Mesendoderm (in vitro differentiated cells): ENCODE measurements around the gene SLC16A3.
"Not testable (repeated sequence)": the region's sequence is repeated elsewhere in the genome, so short reads cannot be mapped to it uniquely, and the experiment has no call there.

Experiments used
- DNase-seq: peaks from one replicate; pipeline ENCODE4 v3.0.0; 2013
- H2AK5ac ChIP-seq: 2 replicates; pipeline ENCODE4 v1.6.1; 2013; ENCODE audit warnings: low read length, inconsistent platforms
- H2BK120ac ChIP-seq: 2 replicates; pipeline ENCODE4 v1.6.1; 2013; ENCODE audit warnings: low read depth, mild to moderate bottlenecking, low read length, moderate library complexity, mixed read lengths
- H2BK15ac ChIP-seq: replicated peaks from 2 replicates; pipeline ENCODE4 v1.6.1; 2013; ENCODE audit warnings: low read depth, mild to moderate bottlenecking, moderate library complexity
- H2BK5ac ChIP-seq: 2 replicates; pipeline ENCODE4 v1.6.1; 2013; ENCODE audit warnings: low read length, inconsistent platforms
- H3K18ac ChIP-seq: 2 replicates; pipeline ENCODE4 v1.6.1; 2013; ENCODE audit warnings: mild to moderate bottlenecking, low read length, mixed read lengths
- H3K23ac ChIP-seq: one replicate; pipeline ENCODE4 v1.6.1; 2013; ENCODE audit warnings: low read length
- H3K27ac ChIP-seq: 2 replicates; pipeline ENCODE4 v1.5.1; 2013; ENCODE audit warnings: low read depth, mild to moderate bottlenecking, inconsistent platforms, low read length, moderate library complexity
- H3K27me3 ChIP-seq: 2 replicates; pipeline ENCODE4 v1.6.1; 2013; ENCODE audit warnings: low read length, control low read depth, mild to moderate bottlenecking, inconsistent platforms; ENCODE audit not compliant: insufficient read depth, poor library complexity
- H3K36me3 ChIP-seq: 2 replicates; pipeline ENCODE4 v1.6.1; 2013; ENCODE audit warnings: low read length, inconsistent platforms; ENCODE audit not compliant: control insufficient read depth, insufficient read depth
- H3K4ac ChIP-seq: one replicate; pipeline ENCODE4 v1.6.1; 2013; ENCODE audit warnings: low read depth, mild to moderate bottlenecking, low read length, moderate library complexity
- H3K4me1 ChIP-seq: 2 replicates; pipeline ENCODE4 v1.6.1; 2013; ENCODE audit warnings: low read depth, low read length, inconsistent platforms; ENCODE audit not compliant: control insufficient read depth
- H3K4me2 ChIP-seq: 2 replicates; pipeline ENCODE4 v1.6.1; 2013; ENCODE audit warnings: low read length
- H3K4me3 ChIP-seq: 2 replicates; pipeline ENCODE4 v1.5.1; 2013; ENCODE audit warnings: mild to moderate bottlenecking, low read length
- H3K56ac ChIP-seq: one replicate; pipeline ENCODE4 v1.6.1; 2013; ENCODE audit warnings: low read length
- H3K79me1 ChIP-seq: 2 replicates; pipeline ENCODE4 v1.6.1; 2013; ENCODE audit warnings: low read length, inconsistent platforms
- H3K79me2 ChIP-seq: 2 replicates; pipeline ENCODE4 v1.6.1; 2013; ENCODE audit warnings: mild to moderate bottlenecking, low read length; ENCODE audit not compliant: control insufficient read depth, insufficient read depth
- H3K9ac ChIP-seq: 2 replicates; pipeline ENCODE4 v1.6.1; 2013; ENCODE audit warnings: low read length, inconsistent platforms
- H4K5ac ChIP-seq: one replicate; pipeline ENCODE4 v1.6.1; 2013; ENCODE audit warnings: low read length
- H4K8ac ChIP-seq: one replicate; pipeline ENCODE4 v1.6.1; 2013; ENCODE audit warnings: low read depth, mild to moderate bottlenecking, control low read depth, low read length, moderate library complexity
- WGBS: extraction: QIAGEN DNeasy Blood & Tissue Kit; methylation state at CpG from one replicate; pipeline ENCODE4 v1.1.7; 2013; ENCODE audit warnings: low lambda C conversion rate, missing lambda C conversion rate; ENCODE audit not compliant: insufficient coverage; ENCODE audit errors: extremely low coverage; 5-methylcytosine and 5-hydroxymethylcytosine counted together

SLC16A3 gene

GRCh38 chr17:82205720-82206508 lies 22.9 kb upstream of the SLC16A3 start:
- Histone ChIP-seq H2AK5ac (no peak overlapping the region), H3K79me1 (no peaks in the 10 kb centered on the region), H3K27me3 (no peaks in the 10 kb centered on the region), H2BK15ac (no peak overlapping the region), H4K5ac (peak overlapping the region; percentile 52), H3K23ac (peak overlapping the region; percentile 50), H3K9ac (peak overlapping the region; percentile 52), H3K56ac (peak overlapping the region; percentile 44), H3K79me2 (no peaks in the 10 kb centered on the region), H3K4ac (no peak overlapping the region), H3K27ac (no peak overlapping the region), H2BK5ac (no peak overlapping the region), H2BK120ac (no peak overlapping the region), H3K4me2 (no peak overlapping the region), H3K36me3 (no peaks in the 10 kb centered on the region), H4K8ac (no peak overlapping the region), H3K4me1 (peaks cover 4% of the 10 kb centered on the region), H3K4me3 (no peak overlapping the region), H3K18ac (no peak overlapping the region)
- DNase-seq = peak; percentile 89
- WGBS = no CpG with 5 or more reads among the region's 21 CpGs

GRCh38 chr17:82210655-82211054 lies 18.2 kb upstream of the SLC16A3 start:
- H3K79me1 ChIP-seq, H3K27me3 ChIP-seq, H3K18ac ChIP-seq, H3K4me3 ChIP-seq, H4K5ac ChIP-seq, H3K36me3 ChIP-seq, H3K79me2 ChIP-seq, H3K4me1 ChIP-seq, H2BK15ac ChIP-seq, H3K4ac ChIP-seq, H2AK5ac ChIP-seq, H4K8ac ChIP-seq, H3K27ac ChIP-seq, H3K23ac ChIP-seq, H2BK120ac ChIP-seq, DNase-seq, H3K9ac ChIP-seq, H3K4me2 ChIP-seq, H3K56ac ChIP-seq, H2BK5ac ChIP-seq: not testable (repeated sequence)
- no CpG with 5 or more reads among the region's 11 CpGs for WGBS

GRCh38 chr17:82212331-82213250 lies 16.3 kb upstream of the SLC16A3 start, which contains the start of gene CCDC57:
CCDC57 (minus strand) TSS chr17:82212842; CDS start chr17:82201944, 10,898 bp downstream.
- no CpG with 5 or more reads among the region's 116 CpGs for WGBS

GRCh38 chr17:82213251-82214011 lies 15.4 kb upstream of the SLC16A3 start:
- peak overlapping the region; percentile 29 for H3K4ac ChIP-seq
- peak overlapping the region; percentile 96 for H4K8ac ChIP-seq
- no peak overlapping the region for H2BK5ac ChIP-seq
- H3K79me1 ChIP-seq = no peaks in the 10 kb centered on the region
- H3K27me3 ChIP-seq = no peaks in the 10 kb centered on the region
- peak overlapping the region; percentile 82 for H3K9ac ChIP-seq
- H2AK5ac ChIP-seq = no peak overlapping the region
- WGBS = no CpG with 5 or more reads among the region's 37 CpGs
- peak; percentile 61 for DNase-seq
- H3K56ac ChIP-seq = peak overlapping the region; percentile 95
- peak overlapping the region; percentile 45 for H3K4me3 ChIP-seq
- no peak overlapping the region for H2BK120ac ChIP-seq
- H3K18ac ChIP-seq = peak overlapping the region; percentile 81
- no peak overlapping the region for H2BK15ac ChIP-seq
- H3K27ac ChIP-seq = no peak overlapping the region
- no peak overlapping the region for H3K23ac ChIP-seq
- H3K79me2 ChIP-seq = no peaks in the 10 kb centered on the region
- H3K4me2 ChIP-seq = peak overlapping the region; percentile 56
- H3K4me1 ChIP-seq = no peaks in the 10 kb centered on the region
- no peak overlapping the region for H4K5ac ChIP-seq
- no peaks in the 10 kb centered on the region for H3K36me3 ChIP-seq

More at GRCh38 chr17:82212331-82213250, 16.3 kb upstream of the SLC16A3 start, which contains the start of gene CCDC57:
- Histone ChIP-seq H3K79me1 (no peaks in the 10 kb centered on the region), H3K4ac (peak within 1 kb of the TSS; percentile 29), H3K4me3 (peak within 1 kb of the TSS; percentile 71), H3K4me2 (peak within 1 kb of the TSS; percentile 56), H3K27ac (no peak within 1 kb of the TSS), H3K79me2 (no peaks in the 10 kb centered on the region), H3K4me1 (no peaks in the 10 kb centered on the region), H4K5ac (no peak within 1 kb of the TSS), H2BK120ac (no peak within 1 kb of the TSS), H2AK5ac (no peak within 1 kb of the TSS), H3K9ac (peak within 1 kb of the TSS; percentile 82), H2BK15ac (no peak within 1 kb of the TSS), H4K8ac (peak within 1 kb of the TSS; percentile 96), H3K56ac (peak within 1 kb of the TSS; percentile 95), H3K23ac (no peak within 1 kb of the TSS), H3K36me3 (no peaks in the 10 kb centered on the region), H2BK5ac (no peak within 1 kb of the TSS), H3K27me3 (no peaks in the 10 kb centered on the region), H3K18ac (peak within 1 kb of the TSS; percentile 81)
- DNase-seq = peak; percentile 76

GRCh38 chr17:82214012-82214628 lies 14.7 kb upstream of the SLC16A3 start:
- Histone ChIP-seq H3K4me3 (no peak overlapping the region), H3K79me2 (no peaks in the 10 kb centered on the region), H4K8ac (no peak overlapping the region), H2BK120ac (no peak overlapping the region), H3K36me3 (no peaks in the 10 kb centered on the region), H3K4ac (no peak overlapping the region), H3K79me1 (no peaks in the 10 kb centered on the region), H3K18ac (no peak overlapping the region), H4K5ac (no peak overlapping the region), H2BK5ac (no peak overlapping the region), H3K27me3 (no peaks in the 10 kb centered on the region), H3K27ac (no peak overlapping the region), H3K56ac (no peak overlapping the region), H3K4me2 (no peak overlapping the region), H2BK15ac (no peak overlapping the region), H2AK5ac (no peak overlapping the region), H3K4me1 (no peaks in the 10 kb centered on the region), H3K9ac (no peak overlapping the region), H3K23ac (no peak overlapping the region)
- no CpG with 5 or more reads among the region's 11 CpGs for WGBS
- no peak for DNase-seq
